ENCODE measurements around the gene PLEKHG3.

DNA sequence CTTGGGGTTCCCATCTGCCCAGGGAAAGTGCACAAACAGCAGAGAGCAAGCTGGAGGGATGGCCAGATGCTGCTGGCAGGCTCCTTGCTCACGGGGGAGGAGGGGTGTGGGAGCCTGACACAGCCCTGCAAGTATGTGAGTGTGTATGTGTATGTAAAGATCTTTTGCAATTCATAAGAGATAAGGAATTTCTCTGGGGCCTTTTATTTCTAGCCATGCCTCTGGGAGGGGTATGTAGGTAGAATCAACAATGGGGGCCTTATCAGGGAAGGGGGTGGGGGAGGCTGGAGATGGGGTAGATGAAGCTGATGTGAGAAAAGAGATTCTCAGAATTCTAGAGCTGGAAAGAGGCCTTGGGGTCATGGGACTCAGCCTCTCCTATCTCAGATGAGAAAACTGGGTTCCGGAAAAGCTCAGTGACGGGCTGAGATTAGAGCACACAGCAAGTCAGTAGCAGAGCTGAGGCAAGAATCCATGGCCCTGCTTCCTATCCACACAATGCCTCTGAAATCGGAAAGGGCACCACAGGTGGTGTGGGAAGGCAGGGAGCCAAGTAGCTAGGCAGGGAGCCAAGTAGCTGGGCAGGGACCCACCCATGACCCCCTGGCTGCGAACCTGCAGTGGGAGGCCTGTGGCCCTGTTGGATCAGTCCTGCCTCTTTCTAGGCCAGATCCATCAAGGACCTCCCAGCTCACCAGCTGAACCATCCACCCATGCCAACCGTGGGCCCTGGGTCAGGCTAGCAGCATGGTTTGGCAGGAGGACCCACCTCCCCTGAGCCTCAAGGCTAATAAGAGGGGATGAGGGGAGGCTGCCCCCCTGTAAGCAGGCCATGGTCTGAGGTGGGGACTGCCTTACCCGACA lies 54.7 kb downstream of the PLEKHG3 start:
- TF ChIP-seq ZNF274 (IDR thresholded peaks at IDR 0.05; ENCODE audit: low read depth, low read length) (no peak), YY1 (IDR thresholded peaks at IDR 0.05; ENCODE audit: insufficient read depth, insufficient read length) (no peak), SUZ12 (IDR thresholded peaks at IDR 0.05; ENCODE audit: extremely low read depth, insufficient read depth, insufficient read length) (no peak)
